Activated naive CD8-positive, alpha-beta T cell treated with anti-CD3 and anti-CD28 coated beads, Interleukin-2, amount 50 U/mL, for 24 hours (primary cell): ENCODE data around the gene TRPM3.

ENCODE experiments used
- ATAC-seq: fragments of 150-1000 bp; cut with Tn5 transposase; one replicate; pipeline ENCODE4 v1.10.0; 2021
- DNase-seq: peaks from one replicate; pipeline ENCODE4 v3.0.0; 2021
- H3K27ac Mint-ChIP-seq: one replicate; pipeline ENCODE4 v1.8.0; 2021; ENCODE audit warnings: mild to moderate bottlenecking, mixed read lengths
- H3K27me3 Mint-ChIP-seq: one replicate; pipeline ENCODE4 v1.8.0; 2021; ENCODE audit warnings: mixed read lengths
- H3K36me3 Mint-ChIP-seq: one replicate; pipeline ENCODE4 v1.8.0; 2021; ENCODE audit warnings: low read depth, mixed read lengths
- H3K4me1 Mint-ChIP-seq: one replicate; pipeline ENCODE4 v1.8.0; 2021; ENCODE audit warnings: mixed read lengths
- H3K4me3 Mint-ChIP-seq: one replicate; pipeline ENCODE4 v1.8.0; 2021; ENCODE audit warnings: mild to moderate bottlenecking, moderate library complexity, mixed read lengths
- H3K9me3 Mint-ChIP-seq: one replicate; pipeline ENCODE4 v1.8.0; 2021; ENCODE audit warnings: mixed read lengths

Gene TRPM3

GRCh38 chr9:70609011-70609410 lies 512.4 kb downstream of the TRPM3 start:
- Mint-ChIP-seq H3K27ac (no peak overlapping the region), H3K4me3 (no peak overlapping the region), H3K9me3 (peaks cover 3% of the 10 kb centered on the region), H3K36me3 (no peaks in the 10 kb centered on the region), H3K27me3 (no peaks in the 10 kb centered on the region), H3K4me1 (peaks cover 10% of the 10 kb centered on the region)
- ATAC-seq (no peak), DNase-seq (no peak)

- Mint-ChIP-seq H3K27ac (peak overlapping the region; percentile 55), H3K4me1 (peaks cover 10% of the 10 kb centered on the region), H3K27me3 (no peaks in the 10 kb centered on the region), H3K36me3 (no peaks in the 10 kb centered on the region), H3K9me3 (peaks cover 3% of the 10 kb centered on the region), H3K4me3 (no peak overlapping the region)
- no peak for ATAC-seq
- DNase-seq: no peak
Observed at GRCh38 chr9:70607926-70608325, 513.5 kb downstream of the TRPM3 start.

GRCh38 chr9:70607329-70607728 lies 514.1 kb downstream of the TRPM3 start:
- Mint-ChIP-seq H3K27me3 (no peaks in the 10 kb centered on the region), H3K27ac (no peak overlapping the region), H3K9me3 (peaks cover 3% of the 10 kb centered on the region), H3K36me3 (no peaks in the 10 kb centered on the region), H3K4me3 (no peak overlapping the region), H3K4me1 (peaks cover 10% of the 10 kb centered on the region)
- DNase-seq: no peak
- ATAC-seq: no peak

GRCh38 chr9:70603020-70603411 lies 518.4 kb downstream of the TRPM3 start:
- no peak for DNase-seq
- no peaks in the 10 kb centered on the region for H3K27me3 Mint-ChIP-seq
- H3K4me1 Mint-ChIP-seq: peaks cover 3% of the 10 kb centered on the region
- H3K27ac Mint-ChIP-seq: no peak overlapping the region
- H3K4me3 Mint-ChIP-seq: no peak overlapping the region
- ATAC-seq: no peak
- H3K36me3 Mint-ChIP-seq: no peaks in the 10 kb centered on the region
- H3K9me3 Mint-ChIP-seq: peaks cover 3% of the 10 kb centered on the region

- H3K36me3 Mint-ChIP-seq: no peaks in the 10 kb centered on the region
- peak; percentile 74 for ATAC-seq
- H3K27me3 Mint-ChIP-seq: no peaks in the 10 kb centered on the region
- no peaks in the 10 kb centered on the region for H3K4me1 Mint-ChIP-seq
- DNase-seq: peak; percentile 30
- no peak overlapping the region for H3K27ac Mint-ChIP-seq
- H3K4me3 Mint-ChIP-seq: no peak overlapping the region
- H3K9me3 Mint-ChIP-seq: no peaks in the 10 kb centered on the region
Observed at GRCh38 chr9:70602321-70603019, 519.0 kb downstream of the TRPM3 start.

GRCh38 chr9:70601000-70601951 lies 520.1 kb downstream of the TRPM3 start:
- Mint-ChIP-seq H3K36me3 (no peaks in the 10 kb centered on the region), H3K4me1 (no peaks in the 10 kb centered on the region), H3K27ac (no peak overlapping the region), H3K4me3 (no peak overlapping the region), H3K27me3 (no peaks in the 10 kb centered on the region), H3K9me3 (no peaks in the 10 kb centered on the region)
- ATAC-seq (no peak), DNase-seq (no peak)

- H3K4me3 Mint-ChIP-seq: no peak overlapping the region
- ATAC-seq (no peak), DNase-seq (no peak)
- H3K36me3 Mint-ChIP-seq: no peaks in the 10 kb centered on the region
- no peaks in the 10 kb centered on the region for H3K4me1 Mint-ChIP-seq
- H3K9me3 Mint-ChIP-seq: no peaks in the 10 kb centered on the region
- no peaks in the 10 kb centered on the region for H3K27me3 Mint-ChIP-seq
- H3K27ac Mint-ChIP-seq: no peak overlapping the region
Observed at GRCh38 chr9:70600506-70600905, 520.9 kb downstream of the TRPM3 start.

- Mint-ChIP-seq H3K36me3 (no peaks in the 10 kb centered on the region), H3K9me3 (no peaks in the 10 kb centered on the region), H3K4me1 (no peaks in the 10 kb centered on the region), H3K4me3 (no peak overlapping the region), H3K27me3 (no peaks in the 10 kb centered on the region), H3K27ac (no peak overlapping the region)
- no peak for DNase-seq
- no peak for ATAC-seq
Observed at GRCh38 chr9:70597886-70598285, 523.5 kb downstream of the TRPM3 start.

GRCh38 chr9:70595211-70595610 lies 526.2 kb downstream of the TRPM3 start:
- Mint-ChIP-seq H3K4me3 (no peak overlapping the region), H3K9me3 (no peaks in the 10 kb centered on the region), H3K27ac (no peak overlapping the region), H3K4me1 (no peaks in the 10 kb centered on the region), H3K27me3 (no peaks in the 10 kb centered on the region), H3K36me3 (no peaks in the 10 kb centered on the region)
- DNase-seq: no peak
- no peak for ATAC-seq

GRCh38 chr9:70594386-70594944 lies 527.0 kb downstream of the TRPM3 start:
- ATAC-seq: no peak
- H3K4me3 Mint-ChIP-seq: no peak overlapping the region

GRCh38 chr9:70593241-70593640 lies 528.2 kb downstream of the TRPM3 start:
- DNase-seq: no peak
- H3K4me3 Mint-ChIP-seq: no peak overlapping the region
- H3K9me3 Mint-ChIP-seq: no peaks in the 10 kb centered on the region
- H3K36me3 Mint-ChIP-seq: no peaks in the 10 kb centered on the region
- H3K4me1 Mint-ChIP-seq: no peaks in the 10 kb centered on the region
- no peak overlapping the region for H3K27ac Mint-ChIP-seq
- no peak for ATAC-seq
- H3K27me3 Mint-ChIP-seq: no peaks in the 10 kb centered on the region

More at GRCh38 chr9:70594386-70594944, 527.0 kb downstream of the TRPM3 start:
- Mint-ChIP-seq H3K4me1 (no peaks in the 10 kb centered on the region), H3K36me3 (no peaks in the 10 kb centered on the region), H3K9me3 (no peaks in the 10 kb centered on the region), H3K27ac (no peak overlapping the region), H3K27me3 (no peaks in the 10 kb centered on the region)
- DNase-seq: no peak

GRCh38 chr9:70590315-70590677 lies 531.1 kb downstream of the TRPM3 start:
- DNase-seq (no peak), ATAC-seq (no peak)
- Mint-ChIP-seq H3K4me3 (no peak overlapping the region), H3K27ac (no peak overlapping the region), H3K27me3 (no peaks in the 10 kb centered on the region), H3K4me1 (no peaks in the 10 kb centered on the region), H3K9me3 (no peaks in the 10 kb centered on the region), H3K36me3 (no peaks in the 10 kb centered on the region)

- H3K9me3 Mint-ChIP-seq: no peaks in the 10 kb centered on the region
- no peak for ATAC-seq
- no peak for DNase-seq
- H3K4me1 Mint-ChIP-seq: no peaks in the 10 kb centered on the region
- no peak overlapping the region for H3K27ac Mint-ChIP-seq
- H3K27me3 Mint-ChIP-seq: no peaks in the 10 kb centered on the region
- H3K4me3 Mint-ChIP-seq: no peak overlapping the region
- no peaks in the 10 kb centered on the region for H3K36me3 Mint-ChIP-seq
Observed at GRCh38 chr9:70589571-70590314, 531.7 kb downstream of the TRPM3 start.

- DNase-seq (no peak), ATAC-seq (no peak)
- no peaks in the 10 kb centered on the region for H3K4me1 Mint-ChIP-seq
- H3K9me3 Mint-ChIP-seq: no peaks in the 10 kb centered on the region
- H3K27me3 Mint-ChIP-seq: no peaks in the 10 kb centered on the region
- H3K4me3 Mint-ChIP-seq: no peak overlapping the region
- H3K36me3 Mint-ChIP-seq: no peaks in the 10 kb centered on the region
- no peak overlapping the region for H3K27ac Mint-ChIP-seq
Observed at GRCh38 chr9:70588999-70589398, 532.4 kb downstream of the TRPM3 start.
